HG02938 (cell line): Measurements from ENCODE around the gene CASKIN1.

ENCODE experiments used
- ATAC-seq: cut with Tn5 transposase; IDR thresholded peaks from one replicate; pipeline ENCODE4 v1.9.1; 2021; ENCODE audit warnings: mild to moderate bottlenecking, moderate library complexity; ENCODE audit not compliant: unreplicated experiment

CASKIN1 gene

GRCh38 chr16:2233872-2234812, 37.7 kb upstream of the CASKIN1 start:
- no peak for ATAC-seq

- no peak for ATAC-seq
These were observed 36.8 kb upstream of the CASKIN1 start for GRCh38 chr16:2233046-2233775.

GRCh38 chr16:2232094-2232990, 35.9 kb upstream of the CASKIN1 start:
- ATAC-seq: no peak

GRCh38 chr16:2231016-2231931, 34.9 kb upstream of the CASKIN1 start:
- ATAC-seq: no peak

- ATAC-seq: no peak
These were observed 34.0 kb upstream of the CASKIN1 start for GRCh38 chr16:2230376-2230775.

- ATAC-seq: no peak
These were observed 33.3 kb upstream of the CASKIN1 start for GRCh38 chr16:2229632-2230250.

GRCh38 chr16:2229091-2229490, 32.7 kb upstream of the CASKIN1 start:
- ATAC-seq: no peak

GRCh38 chr16:2228161-2228824, 31.9 kb upstream of the CASKIN1 start:
- ATAC-seq: no peak

GRCh38 chr16:2226918-2227317, 30.5 kb upstream of the CASKIN1 start:
- ATAC-seq: no peak

GRCh38 chr16:2226245-2226793, 29.9 kb upstream of the CASKIN1 start:
- ATAC-seq: no peak

GRCh38 chr16:2223942-2224486, 27.6 kb upstream of the CASKIN1 start:
- ATAC-seq: peak; percentile 23

- peak; percentile 87 for ATAC-seq
These were observed 27.0 kb upstream of the CASKIN1 start, which contains the start of gene E4F1 for GRCh38 chr16:2223221-2223941. Gene E4F1 (plus strand): TSS chr16:2223591. CDS start chr16:2223614, 23 bp downstream.

GRCh38 chr16:2216330-2216729, 19.9 kb upstream of the CASKIN1 start:
- ATAC-seq: no peak

- peak; percentile 77 for ATAC-seq
These were observed 18.2 kb upstream of the CASKIN1 start, which contains the start of gene PGP for GRCh38 chr16:2214719-2214968. Gene PGP (minus strand): TSS chr16:2214840. CDS start chr16:2214777, 63 bp downstream.

GRCh38 chr16:2213817-2214718, 17.7 kb upstream of the CASKIN1 start:
- no peak for ATAC-seq
